ENCODE results near the gene C13orf46.

The C13orf46 gene

DNA sequence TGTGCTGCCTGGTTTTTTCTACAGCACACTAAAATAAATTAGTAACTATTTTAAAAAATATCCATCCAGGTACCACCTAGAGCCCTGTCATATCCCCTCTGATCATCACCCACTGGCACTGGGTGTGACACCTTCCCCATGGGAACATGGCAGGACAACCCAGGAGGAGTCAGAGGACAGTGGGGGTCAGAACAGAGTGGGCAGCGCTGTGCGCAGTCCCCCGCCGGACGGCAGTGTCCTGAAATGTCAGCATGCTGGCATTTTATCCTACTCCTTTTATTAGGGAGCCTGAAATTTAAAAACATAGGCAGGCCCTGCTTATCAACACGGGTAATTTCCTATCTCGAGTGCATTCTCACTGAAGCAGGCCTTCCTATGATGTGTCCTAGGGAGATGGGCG, 67.9 kb downstream of the C13orf46 start:
- Histone ChIP-seq H3K4me1 (ENCODE audit: control insufficient read depth, insufficient read depth, low read length) (no peaks in the 10 kb centered on the region), H3K4me3 (ENCODE audit: low read depth, low read length) (no peak overlapping the region), H3K36me3 (ENCODE audit: control insufficient read depth, insufficient read depth, low read length) (no peaks in the 10 kb centered on the region), H3K9me3 (ENCODE audit: control insufficient read depth, insufficient read depth, low read length) (no peaks in the 10 kb centered on the region), H3K9ac (ENCODE audit: low read depth, low read length) (no peak overlapping the region), H3K27me3 (ENCODE audit: control insufficient read depth, insufficient read depth, low read length) (no peaks in the 10 kb centered on the region)

DNA sequence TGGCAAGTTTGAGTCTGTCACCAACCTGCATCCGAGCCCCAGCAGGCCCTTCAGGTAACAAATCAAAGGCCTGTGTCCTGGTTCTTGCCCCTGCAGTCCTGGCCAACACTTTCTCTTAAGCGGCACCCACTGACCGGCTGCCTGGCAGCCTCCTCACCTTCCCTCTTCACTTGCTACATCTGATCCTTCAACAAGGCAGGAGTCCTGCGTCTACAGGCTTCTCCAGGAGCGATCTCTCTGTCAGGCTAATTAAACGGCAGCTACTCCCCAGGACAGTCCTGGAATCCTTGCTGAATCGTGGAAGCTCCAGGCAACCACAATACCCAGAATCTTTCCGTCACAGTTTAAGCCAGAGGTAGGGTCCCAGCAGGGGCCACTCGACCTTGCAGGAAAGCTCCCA, 68.9 kb downstream of the C13orf46 start:
- Histone ChIP-seq H3K4me3 (ENCODE audit: low read depth, low read length) (no peak overlapping the region), H3K9me3 (ENCODE audit: control insufficient read depth, insufficient read depth, low read length) (no peaks in the 10 kb centered on the region), H3K36me3 (ENCODE audit: control insufficient read depth, insufficient read depth, low read length) (no peaks in the 10 kb centered on the region), H3K9ac (ENCODE audit: low read depth, low read length) (no peak overlapping the region), H3K27me3 (ENCODE audit: control insufficient read depth, insufficient read depth, low read length) (no peaks in the 10 kb centered on the region), H3K4me1 (ENCODE audit: control insufficient read depth, insufficient read depth, low read length) (no peaks in the 10 kb centered on the region)

DNA sequence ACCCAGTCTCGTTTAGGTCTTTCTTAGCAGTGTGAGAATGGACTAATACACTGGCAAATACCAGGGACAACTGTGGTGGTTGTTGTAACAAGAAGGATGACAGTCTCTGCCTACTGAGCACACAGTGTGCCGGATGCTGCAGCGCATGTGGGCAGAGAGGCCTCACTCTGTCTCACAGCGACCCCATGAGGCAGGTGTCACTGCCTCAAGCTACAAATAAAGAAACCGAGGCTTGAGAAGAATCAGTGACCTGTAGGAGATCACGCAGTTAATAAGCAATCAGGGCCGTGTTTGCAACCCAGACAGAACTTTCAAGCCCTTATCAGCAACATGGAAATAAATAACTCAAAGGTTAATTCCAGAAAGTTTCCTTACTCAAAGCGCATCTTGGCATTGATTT, 69.5 kb downstream of the C13orf46 start:
- Histone ChIP-seq H3K36me3 (ENCODE audit: control insufficient read depth, insufficient read depth, low read length) (no peaks in the 10 kb centered on the region), H3K9me3 (ENCODE audit: control insufficient read depth, insufficient read depth, low read length) (no peaks in the 10 kb centered on the region), H3K27me3 (ENCODE audit: control insufficient read depth, insufficient read depth, low read length) (no peaks in the 10 kb centered on the region), H3K4me3 (ENCODE audit: low read depth, low read length) (no peak overlapping the region), H3K4me1 (ENCODE audit: control insufficient read depth, insufficient read depth, low read length) (no peaks in the 10 kb centered on the region), H3K9ac (ENCODE audit: low read depth, low read length) (no peak overlapping the region)

GRCh38 chr13:113903912-113904311, 70.0 kb downstream of the C13orf46 start:
- Histone ChIP-seq H3K27me3 (ENCODE audit: control insufficient read depth, insufficient read depth, low read length) (no peaks in the 10 kb centered on the region), H3K9ac (ENCODE audit: low read depth, low read length) (no peak overlapping the region)

More at GRCh38 chr13:113903912-113904311, 70.0 kb downstream of the C13orf46 start:
- Histone ChIP-seq H3K9me3 (ENCODE audit: control insufficient read depth, insufficient read depth, low read length) (no peaks in the 10 kb centered on the region), H3K36me3 (ENCODE audit: control insufficient read depth, insufficient read depth, low read length) (no peaks in the 10 kb centered on the region), H3K4me3 (ENCODE audit: low read depth, low read length) (no peak overlapping the region), H3K4me1 (ENCODE audit: control insufficient read depth, insufficient read depth, low read length) (no peaks in the 10 kb centered on the region)

Data from iPS-15b (cell line).